Activated CD4-positive, alpha-beta T cell treated with anti-CD3 and anti-CD28 coated beads, Interleukin-2, amount 50 U/mL, for 16 hours (primary cell): ENCODE measurements around the gene KRT8.
"Not testable (repeated sequence)": the region's sequence is repeated elsewhere in the genome, so short reads cannot be mapped to it uniquely, and the experiment has no call there.

Experiments
- DNase-seq: peaks from one replicate; pipeline ENCODE4 v3.0.0-alpha.2; 2020

Gene KRT8

GRCh38 chr12:52904509-52905300 lies at the start of gene KRT8:
TSS of gene KRT8 (minus strand) at chr12:52905076. CDS start at chr12:52904981, 95 bp downstream.
- not testable (repeated sequence) for DNase-seq

- DNase-seq: no peak
Observed at GRCh38 chr12:52953181-52953841, 48.4 kb upstream of the KRT8 start.

GRCh38 chr12:52952076-52952801 lies 47.4 kb upstream of the KRT8 start:
- DNase-seq: no peak

- DNase-seq: no peak
Observed at GRCh38 chr12:52951640-52952039, 46.8 kb upstream of the KRT8 start.

GRCh38 chr12:52951126-52951525 lies 46.2 kb upstream of the KRT8 start:
- DNase-seq: no peak

- DNase-seq: no peak
Observed at GRCh38 chr12:52950553-52950952, 45.7 kb upstream of the KRT8 start.

- DNase-seq: no peak
Observed at GRCh38 chr12:52949413-52950331, 44.8 kb upstream of the KRT8 start.

- DNase-seq: no peak
Observed at GRCh38 chr12:52947738-52948423, 43.0 kb upstream of the KRT8 start.

GRCh38 chr12:52946797-52947547 lies 42.1 kb upstream of the KRT8 start:
- no peak for DNase-seq

GRCh38 chr12:52946334-52946733 lies 41.5 kb upstream of the KRT8 start:
- no peak for DNase-seq

GRCh38 chr12:52945389-52946232 lies 40.7 kb upstream of the KRT8 start:
- DNase-seq: no peak

- DNase-seq: no peak
Observed at GRCh38 chr12:52944683-52945388, 40.0 kb upstream of the KRT8 start.

GRCh38 chr12:52942901-52943181 lies 38.0 kb upstream of the KRT8 start:
- no peak for DNase-seq

GRCh38 chr12:52942066-52942900 lies 37.4 kb upstream of the KRT8 start:
- no peak for DNase-seq

- no peak for DNase-seq
Observed at GRCh38 chr12:52929538-52929937, 24.7 kb upstream of the KRT8 start.

- DNase-seq: no peak
Observed at GRCh38 chr12:52927964-52928363, 23.1 kb upstream of the KRT8 start.

- DNase-seq: no peak
Observed at GRCh38 chr12:52926596-52927234, 21.8 kb upstream of the KRT8 start.
